Measurements from ENCODE around the gene NID1. TPM values are rescaled to one million over a fixed set of nuclear protein-coding genes. Genes with fewer than 3 reads are reported as not detected.

Gene NID1, protein sequence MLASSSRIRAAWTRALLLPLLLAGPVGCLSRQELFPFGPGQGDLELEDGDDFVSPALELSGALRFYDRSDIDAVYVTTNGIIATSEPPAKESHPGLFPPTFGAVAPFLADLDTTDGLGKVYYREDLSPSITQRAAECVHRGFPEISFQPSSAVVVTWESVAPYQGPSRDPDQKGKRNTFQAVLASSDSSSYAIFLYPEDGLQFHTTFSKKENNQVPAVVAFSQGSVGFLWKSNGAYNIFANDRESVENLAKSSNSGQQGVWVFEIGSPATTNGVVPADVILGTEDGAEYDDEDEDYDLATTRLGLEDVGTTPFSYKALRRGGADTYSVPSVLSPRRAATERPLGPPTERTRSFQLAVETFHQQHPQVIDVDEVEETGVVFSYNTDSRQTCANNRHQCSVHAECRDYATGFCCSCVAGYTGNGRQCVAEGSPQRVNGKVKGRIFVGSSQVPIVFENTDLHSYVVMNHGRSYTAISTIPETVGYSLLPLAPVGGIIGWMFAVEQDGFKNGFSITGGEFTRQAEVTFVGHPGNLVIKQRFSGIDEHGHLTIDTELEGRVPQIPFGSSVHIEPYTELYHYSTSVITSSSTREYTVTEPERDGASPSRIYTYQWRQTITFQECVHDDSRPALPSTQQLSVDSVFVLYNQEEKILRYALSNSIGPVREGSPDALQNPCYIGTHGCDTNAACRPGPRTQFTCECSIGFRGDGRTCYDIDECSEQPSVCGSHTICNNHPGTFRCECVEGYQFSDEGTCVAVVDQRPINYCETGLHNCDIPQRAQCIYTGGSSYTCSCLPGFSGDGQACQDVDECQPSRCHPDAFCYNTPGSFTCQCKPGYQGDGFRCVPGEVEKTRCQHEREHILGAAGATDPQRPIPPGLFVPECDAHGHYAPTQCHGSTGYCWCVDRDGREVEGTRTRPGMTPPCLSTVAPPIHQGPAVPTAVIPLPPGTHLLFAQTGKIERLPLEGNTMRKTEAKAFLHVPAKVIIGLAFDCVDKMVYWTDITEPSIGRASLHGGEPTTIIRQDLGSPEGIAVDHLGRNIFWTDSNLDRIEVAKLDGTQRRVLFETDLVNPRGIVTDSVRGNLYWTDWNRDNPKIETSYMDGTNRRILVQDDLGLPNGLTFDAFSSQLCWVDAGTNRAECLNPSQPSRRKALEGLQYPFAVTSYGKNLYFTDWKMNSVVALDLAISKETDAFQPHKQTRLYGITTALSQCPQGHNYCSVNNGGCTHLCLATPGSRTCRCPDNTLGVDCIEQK
- total RNA-seq (2014; rRNA removed; shearing (Covaris generic)), result 27.4 and 29.6 TPM in 2 replicates

GRCh38 chr1:236064674-236065508, at the start of gene NID1:
Gene NID1 (minus strand): TSS chr1:236065090. CDS start chr1:236065079, 11 bp downstream.
- Histone ChIP-seq H3K36me3 (no peaks in the 10 kb centered on the region), H3K27ac (peak within 1 kb of the TSS; percentile 51), H3K4me1 (no peaks in the 10 kb centered on the region), H3K4me3 (peak within 1 kb of the TSS; percentile 64), H3K27me3 (no peaks in the 10 kb centered on the region), H3K9me3 (replicated peaks) (no peaks in the 10 kb centered on the region)
- DNase-seq, result peak; percentile 50 to 58

DNA sequence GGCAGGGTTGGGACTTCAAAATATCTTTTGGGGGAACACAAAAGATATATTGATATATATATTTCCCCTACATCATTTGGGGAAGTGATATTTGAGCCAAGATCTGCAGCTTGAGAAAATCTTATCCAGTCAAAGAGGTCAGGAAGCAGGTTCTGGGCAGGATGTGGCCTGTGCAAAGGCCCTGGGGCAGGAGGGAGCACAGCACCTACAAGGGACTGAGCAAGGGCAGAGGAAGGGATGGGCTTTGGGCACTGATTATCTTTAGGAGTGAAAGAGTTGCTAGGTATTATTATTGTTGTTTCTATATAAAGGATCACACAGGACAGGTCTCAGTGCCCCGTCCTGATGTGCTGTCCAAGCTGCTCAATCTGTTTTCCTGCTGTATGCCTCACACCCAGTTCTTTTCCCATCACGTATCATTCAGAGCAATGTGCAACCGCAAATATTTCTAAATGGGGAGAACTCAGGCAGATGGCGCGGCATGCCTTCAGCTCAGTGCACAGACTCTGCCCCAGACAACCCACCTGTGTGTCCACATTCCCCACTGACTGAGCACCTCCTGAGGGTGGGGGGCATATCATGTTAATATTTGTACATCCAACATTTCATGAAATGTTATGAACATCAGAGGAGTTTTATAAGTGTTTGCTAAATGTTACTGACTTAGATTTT, 49.3 kb upstream of the NID1 start:
- Histone ChIP-seq H3K36me3 (no peaks in the 10 kb centered on the region), H3K4me1 (no peaks in the 10 kb centered on the region), H3K27ac (no peak overlapping the region), H3K4me3 (no peak overlapping the region), H3K9me3 (replicated peaks) (no peaks in the 10 kb centered on the region), H3K27me3 (no peaks in the 10 kb centered on the region)
- DNase-seq, result no peak

GRCh38 chr1:236113324-236114032, 48.6 kb upstream of the NID1 start:
- H3K36me3 ChIP-seq, result no peaks in the 10 kb centered on the region
- no peak overlapping the region for H3K4me3 ChIP-seq
- no peaks in the 10 kb centered on the region for H3K4me1 ChIP-seq
- no peak overlapping the region for H3K27ac ChIP-seq
- DNase-seq, result no peak
- H3K9me3 ChIP-seq (replicated peaks), result no peaks in the 10 kb centered on the region
- H3K27me3 ChIP-seq, result no peaks in the 10 kb centered on the region

DNA sequence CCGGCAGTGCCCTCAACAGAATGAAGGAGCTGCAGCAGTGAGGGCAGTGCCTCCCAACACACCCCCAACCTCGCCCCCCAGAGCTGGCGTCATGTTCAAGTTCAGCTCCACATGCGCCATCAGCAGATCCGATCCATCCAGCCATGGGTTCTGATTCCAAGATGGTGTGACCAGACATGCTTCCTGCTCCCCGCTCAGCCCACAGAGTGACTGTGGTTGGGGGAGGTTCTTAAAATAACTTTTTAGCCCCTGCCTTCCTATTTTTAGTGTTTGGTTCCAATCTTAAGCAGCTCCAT, 47.4 kb upstream of the NID1 start:
- H3K27me3 ChIP-seq, result no peaks in the 10 kb centered on the region
- H3K9me3 ChIP-seq (replicated peaks), result no peaks in the 10 kb centered on the region
- no peaks in the 10 kb centered on the region for H3K36me3 ChIP-seq
- H3K4me1 ChIP-seq, result no peaks in the 10 kb centered on the region
- DNase-seq, result no peak
- H3K4me3 ChIP-seq, result no peak overlapping the region
- no peak overlapping the region for H3K27ac ChIP-seq

- H3K9me3 ChIP-seq (replicated peaks), result no peaks in the 10 kb centered on the region
- DNase-seq, result no peak
- no peaks in the 10 kb centered on the region for H3K4me1 ChIP-seq
- H3K36me3 ChIP-seq, result no peaks in the 10 kb centered on the region
- H3K27ac ChIP-seq, result no peak overlapping the region
- no peak overlapping the region for H3K4me3 ChIP-seq
- no peaks in the 10 kb centered on the region for H3K27me3 ChIP-seq
Measured at GRCh38 chr1:236111527-236112331, 46.8 kb upstream of the NID1 start.

GRCh38 chr1:236110137-236110536, 45.2 kb upstream of the NID1 start:
- H3K9me3 ChIP-seq (replicated peaks), result no peaks in the 10 kb centered on the region
- H3K36me3 ChIP-seq, result no peaks in the 10 kb centered on the region
- no peak for DNase-seq
- H3K4me1 ChIP-seq, result no peaks in the 10 kb centered on the region
- no peak overlapping the region for H3K27ac ChIP-seq
- H3K4me3 ChIP-seq, result no peak overlapping the region
- H3K27me3 ChIP-seq, result no peaks in the 10 kb centered on the region

DNA sequence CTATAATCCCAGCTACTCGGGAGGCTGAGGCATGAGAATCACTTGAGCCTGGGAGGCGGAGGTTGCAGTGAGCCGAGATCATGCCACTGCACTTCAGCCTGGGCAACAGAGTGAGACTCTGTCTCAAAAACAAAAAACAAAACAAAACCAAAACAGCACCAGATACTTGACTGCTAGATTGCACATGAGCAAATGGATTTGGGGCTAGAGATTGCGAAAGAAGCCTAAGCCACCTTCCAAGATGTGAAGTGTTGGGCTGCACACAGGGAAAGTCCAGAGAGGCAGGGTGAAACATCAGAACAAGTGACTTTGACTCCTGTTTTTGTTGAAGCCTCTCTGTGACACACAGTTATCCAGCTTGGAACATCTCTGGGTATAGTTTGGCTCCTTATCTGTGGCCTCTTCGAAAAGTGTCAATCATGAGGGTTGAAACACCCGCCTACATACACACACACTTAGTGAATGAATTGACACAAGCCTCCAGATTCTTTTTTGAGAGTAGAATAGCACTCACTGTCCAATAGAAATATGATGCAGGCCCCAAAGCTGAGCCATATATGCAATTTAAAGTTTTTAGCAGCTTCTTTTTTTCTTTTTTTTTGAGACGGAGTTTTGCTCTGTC, 43.2 kb upstream of the NID1 start:
- no peak for DNase-seq
- no peaks in the 10 kb centered on the region for H3K27me3 ChIP-seq
- no peak overlapping the region for H3K27ac ChIP-seq
- no peak overlapping the region for H3K4me3 ChIP-seq
- H3K36me3 ChIP-seq, result no peaks in the 10 kb centered on the region
- no peaks in the 10 kb centered on the region for H3K9me3 ChIP-seq (replicated peaks)
- H3K4me1 ChIP-seq, result no peaks in the 10 kb centered on the region

GRCh38 chr1:236107121-236107907, 42.4 kb upstream of the NID1 start:
- Histone ChIP-seq H3K27ac (no peak overlapping the region), H3K27me3 (no peaks in the 10 kb centered on the region), H3K4me1 (no peaks in the 10 kb centered on the region), H3K4me3 (no peak overlapping the region), H3K9me3 (replicated peaks) (no peaks in the 10 kb centered on the region), H3K36me3 (no peaks in the 10 kb centered on the region)
- no peak for DNase-seq

- Histone ChIP-seq H3K9me3 (replicated peaks) (no peaks in the 10 kb centered on the region), H3K4me3 (no peak overlapping the region), H3K4me1 (no peaks in the 10 kb centered on the region), H3K27me3 (no peaks in the 10 kb centered on the region), H3K27ac (no peak overlapping the region), H3K36me3 (no peaks in the 10 kb centered on the region)
- peak; percentile 27 to 79 for DNase-seq
Measured at GRCh38 chr1:236103646-236104218, 38.8 kb upstream of the NID1 start.

- no peak for DNase-seq
Measured at GRCh38 chr1:236103059-236103458, 38.2 kb upstream of the NID1 start.

GRCh38 chr1:236102611-236103010, 37.7 kb upstream of the NID1 start:
- no peaks in the 10 kb centered on the region for H3K36me3 ChIP-seq
- no peak overlapping the region for H3K27ac ChIP-seq
- DNase-seq, result no peak
- H3K4me3 ChIP-seq, result no peak overlapping the region
- no peaks in the 10 kb centered on the region for H3K9me3 ChIP-seq (replicated peaks)
- H3K27me3 ChIP-seq, result no peaks in the 10 kb centered on the region
- no peaks in the 10 kb centered on the region for H3K4me1 ChIP-seq

More at GRCh38 chr1:236103059-236103458, 38.2 kb upstream of the NID1 start:
- H3K27ac ChIP-seq, result no peak overlapping the region
- no peaks in the 10 kb centered on the region for H3K27me3 ChIP-seq
- H3K4me3 ChIP-seq, result no peak overlapping the region
- no peaks in the 10 kb centered on the region for H3K9me3 ChIP-seq (replicated peaks)
- H3K4me1 ChIP-seq, result no peaks in the 10 kb centered on the region
- no peaks in the 10 kb centered on the region for H3K36me3 ChIP-seq
